Ishikawa (cell line): ENCODE data around the gene SLC25A41.
A peak's percentile ranks its signal among the peaks of the same experiment; 100 is the strongest.

ENCODE experiments used
- FOXM1 ChIP-seq: IDR thresholded peaks from 2 replicates; pipeline ENCODE4 v1.6.1; 2012; ENCODE audit warnings: low read depth, borderline replicate concordance
- TAF1 ChIP-seq: IDR thresholded peaks from 2 replicates; pipeline ENCODE4 v1.6.1; 2012; ENCODE audit warnings: low read depth, mild to moderate bottlenecking
- TCF12 ChIP-seq: IDR thresholded peaks from 2 replicates; pipeline ENCODE4 v1.6.1; 2012; ENCODE audit warnings: low read depth
- TF ChIP-seq, protein P1 (sequence below): IDR thresholded peaks from 2 replicates; pipeline ENCODE4 v1.6.1; 2012
- TF ChIP-seq, protein P2 (sequence below): IDR thresholded peaks from 2 replicates; pipeline ENCODE4 v1.6.1; 2012

DNA sequence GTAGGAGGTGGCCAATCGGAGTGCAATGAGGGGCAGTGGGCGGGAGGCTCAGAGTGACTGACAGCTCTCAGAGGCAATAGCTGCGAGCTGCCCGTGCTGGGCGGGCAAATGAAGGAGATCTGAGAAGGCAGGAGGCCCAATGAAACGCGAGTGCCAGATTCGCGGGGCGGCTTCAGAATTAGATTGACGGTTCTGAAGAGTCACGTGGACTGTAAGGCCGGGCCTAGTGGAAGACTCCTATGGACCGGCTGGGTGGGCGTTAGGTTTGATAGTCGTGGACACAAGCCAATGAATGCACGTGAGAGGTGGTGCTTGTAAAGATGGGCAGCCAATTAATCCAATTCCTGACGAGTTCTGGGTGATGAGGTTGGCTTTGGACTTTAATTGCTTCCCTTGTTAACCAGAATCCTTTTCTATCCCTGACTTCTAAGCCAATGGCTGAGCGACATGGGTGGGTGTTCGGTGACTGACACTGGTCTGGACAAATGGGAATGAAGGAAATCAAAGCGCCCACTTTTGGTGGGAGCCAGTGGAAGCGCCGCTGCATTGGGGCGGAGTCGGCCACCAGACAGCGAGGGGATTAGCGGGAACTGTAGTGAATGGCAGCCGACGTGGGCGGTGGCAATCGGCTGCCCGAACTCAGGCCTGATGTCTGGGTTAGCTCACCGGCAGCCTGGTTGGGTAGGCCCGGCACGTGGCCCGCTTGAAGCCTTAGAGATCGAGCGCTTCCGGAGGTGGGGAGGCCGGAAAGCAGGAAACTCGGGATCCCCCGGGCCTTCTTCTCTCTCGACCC is 8.4 kb downstream of the SLC25A41 start:
- TF ChIP-seq, protein P1, sequence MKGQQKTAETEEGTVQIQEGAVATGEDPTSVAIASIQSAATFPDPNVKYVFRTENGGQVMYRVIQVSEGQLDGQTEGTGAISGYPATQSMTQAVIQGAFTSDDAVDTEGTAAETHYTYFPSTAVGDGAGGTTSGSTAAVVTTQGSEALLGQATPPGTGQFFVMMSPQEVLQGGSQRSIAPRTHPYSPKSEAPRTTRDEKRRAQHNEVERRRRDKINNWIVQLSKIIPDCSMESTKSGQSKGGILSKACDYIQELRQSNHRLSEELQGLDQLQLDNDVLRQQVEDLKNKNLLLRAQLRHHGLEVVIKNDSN: peak; percentile 96
- no peak for TF ChIP-seq TCF12
- TF ChIP-seq, protein P2, sequence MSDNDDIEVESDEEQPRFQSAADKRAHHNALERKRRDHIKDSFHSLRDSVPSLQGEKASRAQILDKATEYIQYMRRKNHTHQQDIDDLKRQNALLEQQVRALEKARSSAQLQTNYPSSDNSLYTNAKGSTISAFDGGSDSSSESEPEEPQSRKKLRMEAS: peak; percentile 99
- no peak; the same call in 1 of the 2 replicates for TF ChIP-seq FOXM1
- no peak for TF ChIP-seq TAF1
